Loucy (cell line): Measurements from ENCODE around the gene ESYT2.

Experiments used
- H2AFZ ChIP-seq: fragments of 200-600 bp; sonication (generic); 2 replicates; pipeline ENCODE4 v1.6.0; 2016; ENCODE audit warnings: antibody characterized with exemption, mild to moderate bottlenecking, low read length, moderate library complexity
- H3F3A ChIP-seq: fragments of 200-600 bp; 2 replicates; pipeline ENCODE4 v1.6.0; 2016; ENCODE audit warnings: antibody characterized with exemption, low read depth, mild to moderate bottlenecking
- H3K27me3 ChIP-seq: fragments of 200-600 bp; sonication (generic); 2 replicates; pipeline ENCODE4 v1.6.1; 2014; ENCODE audit warnings: low read length, mild to moderate bottlenecking; ENCODE audit not compliant: insufficient read depth, poor library complexity, severe bottlenecking
- H3K36me3 ChIP-seq: fragments of 200-600 bp; sonication (generic); 2 replicates; pipeline ENCODE4 v1.6.1; 2016; ENCODE audit warnings: low read length; ENCODE audit not compliant: insufficient read depth
- H3K4me1 ChIP-seq: fragments of 200-600 bp; sonication (generic); 2 replicates; pipeline ENCODE4 v1.5.1; 2014; ENCODE audit warnings: low read length, mild to moderate bottlenecking; ENCODE audit not compliant: insufficient read depth, poor library complexity, severe bottlenecking
- H3K4me2 ChIP-seq: fragments of 200-600 bp; sonication (generic); 2 replicates; pipeline ENCODE4 v1.6.0; 2014; ENCODE audit warnings: antibody characterized with exemption, low read length, low read depth, mild to moderate bottlenecking; ENCODE audit not compliant: poor library complexity, severe bottlenecking
- H3K4me3 ChIP-seq: fragments of 200-600 bp; sonication (generic); 2 replicates; pipeline ENCODE4 v1.5.1; 2014; ENCODE audit warnings: low read length, mild to moderate bottlenecking, mixed read lengths; ENCODE audit not compliant: poor library complexity, severe bottlenecking
- H3K79me2 ChIP-seq: fragments of 200-600 bp; sonication (generic); 2 replicates; pipeline ENCODE4 v1.6.1; 2014; ENCODE audit warnings: low read length; ENCODE audit not compliant: insufficient read depth
- H3K9ac ChIP-seq: fragments of 200-600 bp; sonication (generic); 2 replicates; pipeline ENCODE4 v1.6.0; 2014; ENCODE audit warnings: mild to moderate bottlenecking, low read depth, low read length, moderate library complexity; ENCODE audit not compliant: poor library complexity, severe bottlenecking
- H3K9me2 ChIP-seq: fragments of 200-600 bp; sonication (generic); replicated peaks from 2 replicates; pipeline ENCODE4 v1.6.1; 2016; ENCODE audit warnings: low read depth, low read length, mixed read lengths
- H3K9me3 ChIP-seq: fragments of 200-600 bp; sonication (generic); 2 replicates; pipeline ENCODE4 v1.6.1; 2014; ENCODE audit warnings: mild to moderate bottlenecking, antibody characterized with exemption, low read length, low read depth; ENCODE audit not compliant: insufficient read depth
- H4K20me1 ChIP-seq: fragments of 200-600 bp; sonication (generic); 2 replicates; pipeline ENCODE4 v1.6.0; 2014; ENCODE audit warnings: antibody characterized with exemption, low read length, mild to moderate bottlenecking; ENCODE audit not compliant: insufficient read depth, poor library complexity, severe bottlenecking
- CTCF ChIP-seq: fragments of 200-600 bp; sonication (generic); conservative IDR thresholded peaks from 2 replicates; pipeline ENCODE4 v1.5.1; 2014; ENCODE audit warnings: mild to moderate bottlenecking, antibody characterized with exemption, low read length
- EZH2phosphoT487 ChIP-seq: fragments of 200-600 bp; IDR thresholded peaks from 2 replicates; pipeline ENCODE4 v1.6.1; 2018; ENCODE audit warnings: antibody characterized with exemption, mild to moderate bottlenecking, moderate library complexity, borderline replicate concordance

Gene ESYT2

GRCh38 chr7:158737064-158737695, 92.1 kb downstream of the ESYT2 start:
- Histone ChIP-seq H3K4me1 (peaks cover 14% of the 10 kb centered on the region), H3K36me3 (peaks cover 76% of the 10 kb centered on the region; the same call in 1 of the 2 replicates), H3K9ac (no peak overlapping the region), H3K27me3 (no peaks in the 10 kb centered on the region), H2AFZ (no peak overlapping the region), H3K9me3 (no peaks in the 10 kb centered on the region), H3K79me2 (no peaks in the 10 kb centered on the region), H4K20me1 (no peaks in the 10 kb centered on the region), H3K9me2 (no peaks in the 10 kb centered on the region), H3F3A (no peaks in the 10 kb centered on the region; the same call in 1 of the 2 replicates), H3K4me3 (no peak overlapping the region), H3K4me2 (no peak overlapping the region)
- no peak for TF ChIP-seq EZH2phosphoT487
- no peak for TF ChIP-seq CTCF

- no peaks in the 10 kb centered on the region for H3K79me2 ChIP-seq
- TF ChIP-seq CTCF (no peak), EZH2phosphoT487 (no peak)
- no peak overlapping the region for H2AFZ ChIP-seq
- H3K9me2 ChIP-seq: no peaks in the 10 kb centered on the region
- H3K27me3 ChIP-seq: no peaks in the 10 kb centered on the region
- H4K20me1 ChIP-seq: no peaks in the 10 kb centered on the region
- H3K36me3 ChIP-seq: peaks cover 64% of the 10 kb centered on the region; the same call in 1 of the 2 replicates
- H3K4me2 ChIP-seq: no peak overlapping the region
- H3F3A ChIP-seq: peaks cover 2% of the 10 kb centered on the region; the same call in 1 of the 2 replicates
- peaks cover 13% of the 10 kb centered on the region for H3K4me1 ChIP-seq
- H3K9me3 ChIP-seq: no peaks in the 10 kb centered on the region
- no peak overlapping the region for H3K9ac ChIP-seq
- H3K4me3 ChIP-seq: no peak overlapping the region
These were observed 93.4 kb downstream of the ESYT2 start for GRCh38 chr7:158735935-158736334.

GRCh38 chr7:158734861-158735260, 94.4 kb downstream of the ESYT2 start:
- Histone ChIP-seq H3K36me3 (peaks cover 64% of the 10 kb centered on the region; the same call in 1 of the 2 replicates), H4K20me1 (no peaks in the 10 kb centered on the region), H2AFZ (no peak overlapping the region), H3K79me2 (no peaks in the 10 kb centered on the region), H3K9ac (no peak overlapping the region), H3K27me3 (no peaks in the 10 kb centered on the region), H3K4me1 (peaks cover 4% of the 10 kb centered on the region), H3K4me3 (no peak overlapping the region), H3F3A (peaks cover 2% of the 10 kb centered on the region; the same call in 1 of the 2 replicates), H3K9me2 (no peaks in the 10 kb centered on the region), H3K4me2 (no peak overlapping the region), H3K9me3 (no peaks in the 10 kb centered on the region)
- TF ChIP-seq CTCF (no peak), EZH2phosphoT487 (no peak)
